HG03457 (cell line): Measurements from ENCODE around the gene TRAPPC11.
"Not testable (repeated sequence)": the region's sequence is repeated elsewhere in the genome, so short reads cannot be mapped to it uniquely, and the experiment has no call there.

Experiments
- ATAC-seq: cut with Tn5 transposase; IDR thresholded peaks from one replicate; pipeline ENCODE4 v1.9.1; 2021; ENCODE audit warnings: moderate number of reproducible peaks; ENCODE audit not compliant: unreplicated experiment

Gene TRAPPC11

GRCh38 chr4:183659029-183659871 is at the start of gene TRAPPC11, which contains the start of gene RWDD4:
TSS of gene TRAPPC11 (plus strand) at chr4:183659293. CDS start at chr4:183663868, 4,575 bp downstream.
TSS of gene RWDD4 (minus strand) at chr4:183659185. CDS start at chr4:183658952, 233 bp downstream.
- peak; percentile 99 for ATAC-seq

DNA sequence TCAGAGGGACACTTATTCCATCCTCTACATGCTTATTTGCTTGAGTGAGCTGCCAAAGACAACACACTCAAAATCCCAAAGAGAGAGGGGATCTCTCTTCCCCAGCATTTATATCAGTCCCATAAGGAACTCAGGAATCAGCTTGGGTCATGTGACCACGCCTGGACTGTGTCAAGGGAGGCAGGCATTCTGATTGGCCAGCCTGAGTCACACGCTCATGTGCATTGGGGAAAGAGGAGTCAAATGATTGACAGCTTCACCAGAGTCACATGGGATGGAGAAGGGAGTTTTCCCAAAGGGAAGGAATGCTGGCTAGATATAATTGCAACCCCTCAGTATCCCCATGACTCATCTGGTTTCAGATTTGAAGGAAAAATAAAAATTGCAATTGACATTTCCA is 49.1 kb upstream of the TRAPPC11 start:
- ATAC-seq = no peak

- no peak for ATAC-seq
Measured at GRCh38 chr4:183610613-183611012, 48.5 kb upstream of the TRAPPC11 start.

- ATAC-seq = no peak
Measured at GRCh38 chr4:183611210-183611830, 47.8 kb upstream of the TRAPPC11 start.

DNA sequence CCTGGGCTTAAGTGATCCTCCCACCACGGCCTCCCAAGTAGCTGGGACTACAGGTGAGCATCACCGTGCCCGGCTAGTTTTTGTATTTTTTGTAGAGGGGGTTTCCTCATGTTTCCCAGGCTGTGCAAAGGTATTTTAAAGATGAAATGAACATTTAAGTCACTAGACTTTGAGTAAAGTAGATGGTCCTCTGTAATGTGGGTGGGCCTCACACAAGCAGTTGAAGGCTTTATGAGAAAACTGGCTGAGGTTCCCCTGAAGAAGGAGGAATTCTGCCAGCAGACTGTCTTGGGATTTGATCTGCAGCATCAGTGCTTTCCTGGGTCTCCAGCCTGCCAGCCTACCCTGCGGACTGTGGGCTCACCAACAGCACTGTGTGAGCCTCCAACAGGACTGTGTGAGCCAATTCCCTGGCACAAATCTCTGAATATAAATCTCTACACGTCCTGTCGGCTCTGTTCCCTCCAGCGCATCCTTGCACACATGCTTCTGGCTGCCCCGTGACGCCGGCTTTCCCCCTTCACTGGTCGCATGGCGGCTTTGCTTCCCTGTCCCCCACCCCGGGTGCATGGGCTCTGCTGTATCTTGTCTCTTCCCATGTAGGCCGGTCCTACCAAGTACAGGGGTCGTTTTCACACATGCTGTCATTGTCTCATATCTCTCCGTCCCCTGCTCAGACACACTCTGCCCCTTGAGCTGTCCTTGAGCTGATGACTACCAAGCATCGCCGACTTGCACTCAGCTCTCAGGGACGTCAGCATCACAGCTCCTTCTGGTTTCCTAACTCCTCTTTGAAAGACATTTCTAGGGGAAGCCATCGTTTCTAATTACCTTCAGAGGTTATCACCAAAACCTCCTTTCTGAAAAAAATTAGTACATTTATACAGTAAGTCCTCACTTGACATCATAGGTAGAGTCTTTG is 46.5 kb upstream of the TRAPPC11 start:
- no peak for ATAC-seq

DNA sequence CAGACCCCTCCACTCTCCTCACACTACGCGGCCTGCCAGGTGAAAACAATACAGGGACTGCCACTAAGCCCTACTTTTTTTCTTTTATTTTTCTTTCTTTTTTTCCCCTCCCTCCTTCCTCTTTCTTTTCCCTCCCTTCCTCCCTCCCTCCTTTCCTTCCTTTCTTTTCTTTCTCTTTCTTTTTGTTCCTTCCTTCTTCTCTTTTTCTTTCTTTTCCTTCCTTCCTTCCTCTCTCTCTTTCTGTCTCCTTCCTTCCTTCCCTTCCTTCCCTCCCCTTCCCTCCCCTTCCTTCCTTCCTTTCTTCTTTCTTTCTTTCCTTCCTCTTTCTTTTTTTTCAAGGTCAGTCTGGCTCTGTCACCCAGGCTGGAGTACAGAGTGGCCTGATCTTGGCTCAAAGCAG is 42.0 kb upstream of the TRAPPC11 start:
- no peak for ATAC-seq

DNA sequence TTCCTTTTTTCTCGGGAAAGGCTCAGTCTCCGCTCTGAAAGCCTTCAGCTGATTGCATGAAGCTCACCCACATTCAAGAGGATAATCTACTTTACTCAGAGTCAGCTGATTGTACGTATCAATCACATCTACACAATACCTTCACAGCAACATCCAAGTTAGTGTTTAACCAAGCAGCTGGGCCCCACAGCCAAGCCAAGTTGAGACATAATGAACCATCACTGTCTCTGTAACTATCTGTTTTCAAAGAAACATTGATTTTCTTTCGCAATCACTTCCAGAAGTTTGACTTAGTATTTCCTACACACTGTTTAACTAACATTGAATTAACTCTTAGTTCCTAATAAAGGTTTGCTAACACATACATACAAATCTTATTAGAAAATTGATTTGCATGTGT is 40.4 kb upstream of the TRAPPC11 start:
- no peak for ATAC-seq

DNA sequence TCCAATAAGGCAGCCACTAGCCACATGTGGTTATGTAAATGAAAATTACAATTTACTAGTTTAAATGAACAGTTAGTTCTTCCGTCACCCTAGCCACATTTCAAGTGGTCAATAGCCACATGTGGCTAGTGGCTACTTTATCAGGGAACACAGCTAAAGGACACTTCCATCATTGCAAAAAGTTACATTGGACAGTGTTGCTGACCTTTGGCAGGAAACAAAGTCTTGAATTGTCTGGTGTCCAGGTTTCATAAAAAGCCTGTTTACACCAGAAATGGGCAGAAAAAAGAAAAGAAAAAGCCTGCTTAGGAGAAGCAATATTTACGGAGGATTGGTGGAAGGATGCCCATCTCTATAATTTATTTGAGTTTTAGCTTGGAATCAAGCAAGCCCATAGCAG is 38.7 kb upstream of the TRAPPC11 start:
- ATAC-seq = no peak

DNA sequence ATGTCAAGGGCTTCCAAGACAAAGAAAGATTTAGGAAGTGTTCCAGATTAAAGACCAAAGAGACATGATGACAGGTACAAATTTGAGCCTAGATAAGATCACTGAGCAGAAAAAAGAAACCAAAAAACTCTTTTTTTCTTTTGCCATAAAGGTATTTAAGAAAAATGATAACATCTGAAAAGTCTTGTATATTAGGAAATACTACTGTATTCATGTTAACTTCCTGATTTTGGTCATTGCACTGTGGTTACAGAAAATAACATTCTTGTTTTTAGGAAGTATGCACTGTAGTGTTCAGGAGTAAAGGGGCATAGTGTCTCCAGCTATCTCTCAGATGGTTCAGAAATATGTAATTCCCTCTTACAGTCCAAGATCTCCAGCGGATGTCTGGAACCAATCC is 37.2 kb upstream of the TRAPPC11 start:
- no peak for ATAC-seq

GRCh38 chr4:183624548-183624947 is 34.5 kb upstream of the TRAPPC11 start:
- no peak for ATAC-seq

DNA sequence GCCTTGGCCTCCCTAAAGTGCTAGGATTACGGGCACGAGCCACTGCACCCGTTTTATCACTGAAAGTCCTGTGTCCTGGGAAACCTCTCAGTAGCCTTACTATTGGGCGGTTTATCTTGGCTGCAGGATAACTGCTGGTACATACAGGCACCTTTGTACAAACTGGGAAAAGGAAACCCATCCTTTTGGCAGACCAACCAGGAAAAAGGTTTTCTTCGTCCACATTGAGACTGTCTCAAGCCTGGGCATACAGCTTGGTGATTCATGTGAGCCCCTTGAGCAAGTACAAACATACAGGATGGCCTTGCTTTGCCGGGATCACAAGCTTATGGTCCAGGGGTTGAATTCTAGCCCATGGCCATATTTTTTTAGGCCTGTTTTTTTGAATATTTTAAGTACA is 32.9 kb upstream of the TRAPPC11 start:
- no peak for ATAC-seq

DNA sequence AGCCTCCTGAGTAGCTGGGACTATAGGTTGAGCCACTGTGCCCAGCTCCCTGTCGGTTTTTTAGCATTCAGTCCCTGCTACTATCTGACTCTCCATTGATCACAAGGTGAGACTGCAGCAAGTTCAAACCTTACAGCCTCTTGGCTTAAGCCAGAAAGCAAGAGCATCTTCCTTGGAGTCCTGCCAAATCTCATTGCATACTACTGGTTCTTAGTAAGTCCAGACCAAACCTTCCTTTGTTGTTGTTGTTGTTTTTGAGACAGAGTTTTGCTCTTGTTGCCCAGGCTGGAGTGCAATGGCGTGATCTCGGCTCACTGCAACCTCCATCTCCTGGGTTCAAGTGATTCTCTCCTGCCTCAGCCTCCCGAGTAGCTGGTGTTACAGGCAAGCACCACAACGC is 31.8 kb upstream of the TRAPPC11 start:
- ATAC-seq = not testable (repeated sequence)

GRCh38 chr4:183627979-183628588 is 31.0 kb upstream of the TRAPPC11 start:
- no peak for ATAC-seq

- no peak for ATAC-seq
Measured at GRCh38 chr4:183631577-183632198, 27.4 kb upstream of the TRAPPC11 start.

DNA sequence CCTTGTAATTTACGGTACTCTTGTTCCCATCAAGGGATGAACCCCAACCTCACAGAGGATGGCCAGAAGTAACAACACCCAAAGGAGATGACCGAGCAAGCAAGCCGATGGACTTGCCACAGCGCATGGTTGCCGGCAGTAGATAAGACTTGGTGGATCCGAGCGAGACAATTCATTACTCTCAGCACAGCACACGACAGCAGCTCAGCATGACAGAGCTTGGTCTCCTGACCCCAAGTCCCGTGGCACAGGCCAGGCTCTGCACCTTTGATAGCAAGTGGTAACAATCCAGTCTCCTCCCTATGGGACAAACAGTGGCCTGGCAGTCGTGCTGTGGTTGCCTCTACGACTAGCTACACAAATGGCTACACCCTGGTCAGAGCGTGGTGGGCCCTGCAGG is 26.4 kb upstream of the TRAPPC11 start:
- ATAC-seq = no peak

DNA sequence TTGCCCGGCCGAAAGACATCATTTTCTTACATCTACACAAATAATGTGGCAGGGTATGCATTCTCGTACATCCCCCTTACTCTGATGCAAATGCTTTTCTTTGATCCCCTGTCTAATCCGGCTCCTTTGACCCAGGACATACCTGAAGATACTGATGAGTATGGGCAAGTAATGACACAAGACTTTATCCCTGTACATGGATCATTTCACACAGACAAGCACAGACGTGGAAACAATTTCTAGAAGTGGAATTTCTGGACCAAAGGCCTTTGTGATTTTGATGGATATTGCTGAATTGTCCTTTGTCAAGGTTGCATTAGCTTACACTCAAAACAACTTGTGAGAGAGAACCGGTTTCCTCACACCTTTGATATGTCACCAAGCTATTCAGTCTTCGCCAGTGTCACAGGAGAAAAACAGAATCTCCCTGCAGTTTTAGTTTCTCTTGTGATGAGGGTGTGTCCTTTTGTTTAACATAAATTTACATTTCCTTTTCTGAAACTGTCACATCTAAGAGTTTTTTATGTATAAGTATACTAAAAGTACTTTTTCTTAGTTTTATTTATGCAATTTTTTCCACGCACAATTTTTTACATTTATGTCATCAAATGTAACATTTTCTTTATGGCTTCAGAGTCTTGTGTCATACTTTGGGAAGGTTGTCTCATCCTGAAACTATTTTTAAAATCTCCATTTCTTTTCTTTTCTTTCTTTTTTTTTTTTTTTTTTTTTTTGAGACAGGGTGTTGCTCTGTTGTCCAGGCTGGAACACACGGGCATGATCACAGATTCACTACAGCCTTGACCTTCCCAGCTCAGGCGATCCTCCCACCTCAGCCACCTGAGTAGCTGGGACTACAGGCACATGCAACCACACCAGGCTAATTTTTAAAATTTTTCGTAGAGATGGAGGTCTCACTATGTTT is 25.4 kb upstream of the TRAPPC11 start:
- no peak for ATAC-seq

DNA sequence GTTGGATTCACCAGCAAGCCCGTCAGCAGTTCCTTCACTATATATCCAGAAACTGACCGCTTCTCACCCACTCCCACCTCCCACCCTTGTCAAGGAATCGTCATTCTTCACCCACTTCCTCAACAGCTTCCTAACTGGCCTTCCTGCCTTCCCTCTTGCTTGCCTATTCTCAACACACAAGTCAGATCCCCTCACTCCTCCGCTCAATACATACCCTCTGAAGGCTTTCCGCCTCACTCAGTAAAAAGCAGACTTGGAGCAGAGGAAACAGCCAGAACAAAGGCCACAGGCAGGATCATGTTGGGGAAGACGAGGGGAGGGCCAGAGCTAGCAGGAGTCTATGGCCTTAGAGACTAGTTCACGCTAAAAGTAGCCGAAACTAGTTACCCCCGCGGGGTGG is 23.8 kb upstream of the TRAPPC11 start:
- no peak for ATAC-seq

DNA sequence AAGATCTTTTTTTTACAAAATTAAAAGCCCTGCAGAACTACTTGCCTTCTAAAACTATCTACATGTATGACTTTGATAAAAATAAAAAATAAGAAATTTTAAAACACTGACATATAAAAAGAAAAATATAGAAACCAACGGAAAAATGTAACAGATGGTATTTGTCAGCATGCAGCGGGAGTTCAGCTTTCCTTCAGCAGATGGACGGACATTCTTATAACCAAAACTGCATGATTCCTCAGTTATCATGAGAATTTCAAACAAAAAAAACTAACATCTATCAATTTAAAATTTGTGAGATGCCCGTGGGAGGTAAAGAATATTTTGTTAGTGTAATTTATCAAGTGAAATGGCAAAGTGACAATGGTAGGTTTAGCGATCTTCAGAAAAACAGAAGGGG is 23.4 kb upstream of the TRAPPC11 start:
- ATAC-seq = no peak

DNA sequence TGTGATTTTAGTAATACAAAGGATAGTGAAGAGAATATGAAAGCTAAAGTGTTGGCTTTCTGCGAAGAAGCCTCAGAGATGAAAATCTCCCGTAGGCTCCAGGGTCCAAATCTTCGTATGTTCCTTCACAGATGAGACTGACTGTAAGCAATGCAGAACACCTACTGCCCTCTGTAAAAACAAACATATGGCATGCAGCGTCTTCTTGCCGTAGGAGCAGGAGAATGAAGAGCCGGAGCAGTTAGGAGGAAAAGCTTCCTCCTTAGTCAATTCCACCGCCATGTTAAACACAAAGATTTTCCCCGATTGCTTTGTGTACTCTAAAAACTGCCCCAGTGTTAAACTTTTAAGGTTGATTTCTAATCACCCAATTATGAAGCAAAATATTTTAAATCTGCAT is 22.6 kb upstream of the TRAPPC11 start:
- no peak for ATAC-seq
